ENCODE measurements around the gene CYP4B1.

CYP4B1 gene

DNA sequence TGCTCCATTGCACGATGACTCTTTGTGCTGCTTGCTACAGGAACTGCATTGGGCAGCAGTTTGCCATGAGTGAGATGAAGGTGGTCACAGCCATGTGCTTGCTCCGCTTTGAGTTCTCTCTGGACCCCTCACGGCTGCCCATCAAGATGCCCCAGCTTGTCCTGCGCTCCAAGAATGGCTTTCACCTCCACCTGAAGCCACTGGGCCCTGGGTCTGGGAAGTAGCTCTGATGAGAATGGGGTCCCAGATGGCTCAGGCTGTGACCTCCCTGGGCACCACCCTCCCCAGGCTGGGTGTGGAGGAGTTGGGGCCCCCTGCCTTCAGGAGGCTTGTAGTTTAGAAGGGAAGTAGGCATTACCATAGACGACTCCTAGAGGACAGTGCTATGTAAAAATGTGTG, 19.7 kb downstream of the CYP4B1 start:
- Histone ChIP-seq H3K36me3 (no peaks in the 10 kb centered on the region), H3K4me1 (ENCODE audit: control insufficient read depth in 1 of 2, insufficient read depth in 1 of 2, low read depth in 1 of 2, low read length in 1 of 2) (no peaks in the 10 kb centered on the region), H3K4me3 (ENCODE audit: low read depth in 1 of 2, low read length in 1 of 2) (no peak overlapping the region), H3K27me3 (peaks cover 6% of the 10 kb centered on the region), H3K9me3 (no peaks in the 10 kb centered on the region), H3K27ac (no peak overlapping the region)
- TF ChIP-seq CTCF (IDR thresholded peaks at IDR 0.05), result no peak

GRCh38 chr1:46819335-46819734, 20.5 kb downstream of the CYP4B1 start:
- no peak for TF ChIP-seq CTCF (IDR thresholded peaks at IDR 0.05)
- H3K4me3 ChIP-seq (ENCODE audit: low read depth in 1 of 2, low read length in 1 of 2), result no peak overlapping the region

DNA sequence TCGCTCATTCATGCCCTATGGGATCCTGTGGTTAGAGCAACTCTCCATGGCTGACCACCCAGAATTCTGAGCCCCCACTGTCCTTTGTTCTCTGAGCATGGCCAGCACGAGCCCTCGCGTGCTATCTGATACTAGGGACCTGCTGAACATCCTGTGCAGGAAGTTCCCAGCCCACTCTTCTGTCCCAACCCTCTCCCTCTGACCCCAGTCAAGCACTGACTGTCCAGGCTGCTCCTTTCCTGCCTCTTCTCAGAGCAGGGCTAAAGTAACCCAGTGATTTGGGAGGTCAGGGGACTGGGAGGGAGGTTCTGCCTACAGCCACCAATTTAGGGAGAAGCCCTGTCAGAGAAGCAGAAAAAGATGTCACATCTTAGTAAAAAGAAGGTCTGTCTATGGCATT, 21.2 kb downstream of the CYP4B1 start:
- H3K9me3 ChIP-seq, result no peaks in the 10 kb centered on the region
- no peak overlapping the region for H3K27ac ChIP-seq
- TF ChIP-seq CTCF (IDR thresholded peaks at IDR 0.05), result no peak
- no peaks in the 10 kb centered on the region for H3K36me3 ChIP-seq
- no peak overlapping the region for H3K4me3 ChIP-seq (ENCODE audit: low read depth in 1 of 2, low read length in 1 of 2)
- peaks cover 14% of the 10 kb centered on the region for H3K27me3 ChIP-seq
- no peaks in the 10 kb centered on the region for H3K4me1 ChIP-seq (ENCODE audit: control insufficient read depth in 1 of 2, insufficient read depth in 1 of 2, low read depth in 1 of 2, low read length in 1 of 2)

More at GRCh38 chr1:46819335-46819734, 20.5 kb downstream of the CYP4B1 start:
- Histone ChIP-seq H3K27ac (no peak overlapping the region), H3K27me3 (peaks cover 8% of the 10 kb centered on the region), H3K36me3 (no peaks in the 10 kb centered on the region), H3K9me3 (no peaks in the 10 kb centered on the region), H3K4me1 (ENCODE audit: control insufficient read depth in 1 of 2, insufficient read depth in 1 of 2, low read depth in 1 of 2, low read length in 1 of 2) (no peaks in the 10 kb centered on the region)

- H3K4me1 ChIP-seq (ENCODE audit: control insufficient read depth in 1 of 2, insufficient read depth in 1 of 2, low read depth in 1 of 2, low read length in 1 of 2), result no peaks in the 10 kb centered on the region
- no peak for TF ChIP-seq CTCF (IDR thresholded peaks at IDR 0.05)
- no peak overlapping the region for H3K4me3 ChIP-seq (ENCODE audit: low read depth in 1 of 2, low read length in 1 of 2)
- no peak overlapping the region for H3K27ac ChIP-seq
- peaks cover 14% of the 10 kb centered on the region for H3K27me3 ChIP-seq
- no peaks in the 10 kb centered on the region for H3K9me3 ChIP-seq
- H3K36me3 ChIP-seq, result no peaks in the 10 kb centered on the region
These were observed 21.8 kb downstream of the CYP4B1 start for GRCh38 chr1:46820560-46821060.

DNA sequence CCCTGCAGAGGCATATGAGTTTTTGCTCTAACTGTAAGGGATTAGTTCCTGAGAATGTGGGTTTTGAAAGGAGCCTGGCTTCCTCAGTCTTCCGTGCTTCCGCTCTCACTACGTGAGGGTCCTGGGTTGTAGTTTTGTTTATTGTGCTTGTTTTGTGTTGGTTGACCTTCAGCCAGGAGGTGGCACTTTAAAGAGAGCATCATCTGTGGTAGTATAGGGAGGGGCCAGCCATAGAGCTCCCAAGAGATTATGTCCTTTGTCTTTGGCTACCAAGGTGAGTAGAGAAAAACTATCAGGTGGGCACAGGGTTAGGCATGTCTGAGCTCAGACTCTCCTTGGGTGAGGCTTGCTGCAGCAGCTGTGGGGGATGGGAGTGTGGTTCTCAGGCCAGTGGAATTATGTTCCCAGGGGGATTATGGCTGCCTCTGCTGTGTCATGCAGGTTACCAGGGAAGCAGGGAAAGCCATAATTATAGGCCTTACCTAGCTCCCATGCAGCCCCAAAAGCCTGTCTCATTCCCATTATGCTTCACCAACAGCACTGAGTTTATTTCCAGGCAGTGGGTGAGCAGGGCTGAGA, 23.5 kb downstream of the CYP4B1 start:
- H3K9me3 ChIP-seq, result no peaks in the 10 kb centered on the region
- H3K4me1 ChIP-seq (ENCODE audit: control insufficient read depth in 1 of 2, insufficient read depth in 1 of 2, low read depth in 1 of 2, low read length in 1 of 2), result no peaks in the 10 kb centered on the region
- no peaks in the 10 kb centered on the region for H3K36me3 ChIP-seq
- H3K27me3 ChIP-seq, result peaks cover 14% of the 10 kb centered on the region
- no peak overlapping the region for H3K27ac ChIP-seq
- no peak for TF ChIP-seq CTCF (IDR thresholded peaks at IDR 0.05)
- H3K4me3 ChIP-seq (ENCODE audit: low read depth in 1 of 2, low read length in 1 of 2), result no peak overlapping the region

Data from neutrophil (primary cell).